22Rv1 (cell line): ENCODE results near the gene NINJ2.

ENCODE experiments used
- H3K27ac ChIP-seq: fragments of 450-650 bp; 2 replicates; pipeline ENCODE4 v1.5.1; 2017
- CTCF ChIP-seq: fragments of 450-650 bp; IDR thresholded peaks from 2 replicates; pipeline ENCODE4 v1.5.1; 2017; ENCODE audit warnings: mild to moderate bottlenecking
- ZFX ChIP-seq: fragments of 450-650 bp; IDR thresholded peaks from 2 replicates; pipeline ENCODE4 v1.6.1; 2017; ENCODE audit warnings: antibody characterized with exemption, borderline replicate concordance

NINJ2 gene

GRCh38 chr12:593396-594270 is 69.6 kb downstream of the NINJ2 start:
- no peak overlapping the region for H3K27ac ChIP-seq
- no peak for TF ChIP-seq ZFX
- TF ChIP-seq CTCF, result no peak

GRCh38 chr12:592024-592505 is 71.2 kb downstream of the NINJ2 start:
- no peak for TF ChIP-seq ZFX
- no peak for TF ChIP-seq CTCF
- H3K27ac ChIP-seq, result no peak overlapping the region

GRCh38 chr12:591167-592023 is 71.8 kb downstream of the NINJ2 start:
- no peak overlapping the region for H3K27ac ChIP-seq
- TF ChIP-seq CTCF (no peak), ZFX (no peak)

GRCh38 chr12:590206-590750 is 73.0 kb downstream of the NINJ2 start:
- no peak overlapping the region for H3K27ac ChIP-seq
- no peak for TF ChIP-seq ZFX
- TF ChIP-seq CTCF, result no peak

- TF ChIP-seq ZFX, result no peak
- no peak for TF ChIP-seq CTCF
- no peak overlapping the region for H3K27ac ChIP-seq
These were observed 74.6 kb downstream of the NINJ2 start for GRCh38 chr12:588646-589045.

- TF ChIP-seq CTCF (no peak), ZFX (no peak)
- no peak overlapping the region for H3K27ac ChIP-seq
These were observed 75.3 kb downstream of the NINJ2 start for GRCh38 chr12:588024-588322.
